Endodermal cell (in vitro differentiated cells): ENCODE data around the gene GSAP. TPM values are rescaled to one million over a fixed set of nuclear protein-coding genes. Genes with fewer than 3 reads are reported as not detected.

Experiments used
- DNase-seq: peaks from one replicate; pipeline ENCODE4 v3.0.0-alpha.2; 2017
- H3K27ac ChIP-seq: 2 replicates; pipeline ENCODE4 v1.5.1; 2013; ENCODE audit warnings: mild to moderate bottlenecking, low read depth, low read length, moderate library complexity
- H3K27me3 ChIP-seq: 2 replicates; pipeline ENCODE4 v1.6.1; 2013; ENCODE audit warnings: mild to moderate bottlenecking, low read length, moderate library complexity; ENCODE audit not compliant: insufficient read depth, control insufficient read depth, poor library complexity, severe bottlenecking
- H3K36me3 ChIP-seq: 2 replicates; pipeline ENCODE4 v1.7.0; 2013; ENCODE audit warnings: mild to moderate bottlenecking, low read length, moderate library complexity; ENCODE audit not compliant: control insufficient read depth, insufficient read depth
- H3K4me1 ChIP-seq: one replicate; pipeline ENCODE4 v1.7.0; 2013; ENCODE audit warnings: low read length; ENCODE audit not compliant: control insufficient read depth, insufficient read depth
- H3K4me3 ChIP-seq: 2 replicates; pipeline ENCODE4 v1.5.1; 2013; ENCODE audit warnings: mild to moderate bottlenecking, low read length, moderate library complexity
- H3K9ac ChIP-seq: 2 replicates; pipeline ENCODE4 v1.6.1; 2013; ENCODE audit warnings: mild to moderate bottlenecking, low read length, moderate library complexity; ENCODE audit not compliant: poor library complexity, severe bottlenecking; ENCODE audit errors: extremely low read depth
- H3K9me3 ChIP-seq: 2 replicates; pipeline ENCODE4 v1.6.1; 2013; ENCODE audit warnings: mild to moderate bottlenecking, low read length, moderate library complexity; ENCODE audit not compliant: control insufficient read depth
- H3K27ac Mint-ChIP-seq: 2 replicates; pipeline ENCODE4 v1.8.0; 2020; ENCODE audit warnings: mixed read lengths
- H3K27me3 Mint-ChIP-seq: 2 replicates; pipeline ENCODE4 v1.8.0; 2021; ENCODE audit warnings: mild to moderate bottlenecking, mixed read lengths; ENCODE audit not compliant: insufficient read depth
- H3K36me3 Mint-ChIP-seq: 2 replicates; pipeline ENCODE4 v1.8.0; 2020; ENCODE audit warnings: low read depth, mixed read lengths
- H3K4me1 Mint-ChIP-seq: 2 replicates; pipeline ENCODE4 v1.8.0; 2020; ENCODE audit warnings: mixed read lengths
- H3K4me3 Mint-ChIP-seq: 2 replicates; pipeline ENCODE4 v1.8.0; 2020; ENCODE audit warnings: mild to moderate bottlenecking, moderate library complexity, mixed read lengths
- H3K9me3 Mint-ChIP-seq: 2 replicates; pipeline ENCODE4 v1.8.0; 2020; ENCODE audit warnings: mild to moderate bottlenecking, mixed read lengths
- CTCF ChIP-seq: fragments of 200-600 bp; sonication (generic); conservative IDR thresholded peaks from 2 replicates; pipeline ENCODE4 v1.5.0; 2021; ENCODE audit warnings: antibody characterized with exemption, mild to moderate bottlenecking
- WGBS, 2 experiments: methylation state at CpG; one replicate each; pipeline versions ENCODE4 v1.1.5 to v1.1.7; 2013; ENCODE audit warnings: missing lambda C conversion rate in 2 of 2, mixed read lengths in 1 of 2; ENCODE audit not compliant: insufficient coverage in 1 of 2, insufficient read length in 1 of 2; 5-methylcytosine and 5-hydroxymethylcytosine counted together
- total RNA-seq, 2 donors: library from RNA; stranded (reverse); fragmentation: NEBNext Ultra II Directional in 1 of 2; extraction: Animal tissue kit (Norgen Biotek cat#: 25700) in 1 of 2; gene quantifications; 2 replicates in 1 of 2; 3 replicates in 1 of 2; pipeline ENCODE4 v1.2.1, GENCODE V29; 2021

The GSAP gene
- total RNA-seq, 2 donors from 2014 or later, result 0.82 to 0.90 TPM

GRCh38 chr7:77396894-77397547, 19.1 kb downstream of the GSAP start:
- Histone ChIP-seq H3K4me3 (no peak overlapping the region), H3K27ac (no peak overlapping the region), H3K4me1 (no peaks in the 10 kb centered on the region), H3K9ac (no peak overlapping the region), H3K9me3 (no peaks in the 10 kb centered on the region), H3K36me3 (no peaks in the 10 kb centered on the region), H3K27me3 (no peaks in the 10 kb centered on the region)
- DNase-seq, result no peak
- Mint-ChIP-seq H3K4me1 (peaks cover 4% of the 10 kb centered on the region), H3K4me3 (no peak overlapping the region), H3K27me3 (peaks cover 2% of the 10 kb centered on the region), H3K9me3 (no peaks in the 10 kb centered on the region), H3K36me3 (no peaks in the 10 kb centered on the region), H3K27ac (no peak overlapping the region)
- TF ChIP-seq CTCF, result no peak
- WGBS, 2 experiments, result 82 to 94% methylated on average over 2 of the region's 2 CpGs

GRCh38 chr7:77395626-77396025, 20.5 kb downstream of the GSAP start:
- Histone ChIP-seq H3K27ac (no peak overlapping the region), H3K4me1 (no peaks in the 10 kb centered on the region), H3K4me3 (no peak overlapping the region), H3K9me3 (no peaks in the 10 kb centered on the region), H3K36me3 (no peaks in the 10 kb centered on the region), H3K27me3 (no peaks in the 10 kb centered on the region), H3K9ac (no peak overlapping the region)
- no peaks in the 10 kb centered on the region for H3K36me3 Mint-ChIP-seq
- WGBS, 2 experiments, result 75 to 92% methylated on average over 1 of the region's 1 CpG
- no peak overlapping the region for H3K4me3 Mint-ChIP-seq
- no peak for TF ChIP-seq CTCF
- no peaks in the 10 kb centered on the region for H3K9me3 Mint-ChIP-seq
- no peak overlapping the region for H3K27ac Mint-ChIP-seq
- H3K27me3 Mint-ChIP-seq, result peaks cover 2% of the 10 kb centered on the region
- no peak for DNase-seq
- H3K4me1 Mint-ChIP-seq, result peaks cover 4% of the 10 kb centered on the region

- TF ChIP-seq CTCF, result no peak
- 88 to 93% methylated on average over 6 of the region's 6 CpGs for WGBS, 2 experiments
- Histone ChIP-seq H3K36me3 (no peaks in the 10 kb centered on the region), H3K9ac (no peak overlapping the region), H3K4me3 (no peak overlapping the region), H3K27ac (no peak overlapping the region), H3K4me1 (no peaks in the 10 kb centered on the region), H3K9me3 (no peaks in the 10 kb centered on the region), H3K27me3 (no peaks in the 10 kb centered on the region)
- H3K27ac Mint-ChIP-seq, result no peak overlapping the region
- no peak for DNase-seq
- H3K4me3 Mint-ChIP-seq, result no peak overlapping the region
- H3K4me1 Mint-ChIP-seq, result peaks cover 4% of the 10 kb centered on the region
- H3K36me3 Mint-ChIP-seq, result no peaks in the 10 kb centered on the region
- H3K9me3 Mint-ChIP-seq, result no peaks in the 10 kb centered on the region
- H3K27me3 Mint-ChIP-seq, result no peaks in the 10 kb centered on the region
These were observed 22.2 kb downstream of the GSAP start for GRCh38 chr7:77393954-77394353.
